GM12878 (cell line): ENCODE results near the gene OSBPL3.

Source experiments
- CEBPB ChIP-seq, 2 experiments: fragments of 150-350 bp in 1 of 2; IDR thresholded peaks; 2 replicates each; pipeline ENCODE4 v1.6.1; 2012 to 2014; ENCODE audit warnings: low read depth in 2 of 2, low read length in 2 of 2, borderline replicate concordance in 1 of 2, inconsistent platforms in 1 of 2
- CREB1 ChIP-seq: IDR thresholded peaks from 2 replicates; pipeline ENCODE4 v1.6.1; 2012; ENCODE audit warnings: low read depth, mild to moderate bottlenecking, inconsistent platforms
- CTCF ChIP-seq, 3 experiments: IDR thresholded peaks in 2 of 3; conservative IDR thresholded peaks in 1 of 3; 2 replicates each; pipeline ENCODE4 v1.5.1; 2011; ENCODE audit warnings: low read depth in 3 of 3, low read length in 3 of 3, mild to moderate bottlenecking in 3 of 3, control low read depth in 2 of 3, moderate library complexity in 2 of 3, inconsistent platforms in 1 of 3, mixed read lengths in 1 of 3; ENCODE audit not compliant: control insufficient read depth in 2 of 3, insufficient read depth in 1 of 3; ENCODE audit errors: extremely low read depth in 1 of 3
- EP300 ChIP-seq, 2 experiments: fragments of 150-350 bp in 1 of 2; IDR thresholded peaks; 2 replicates each; pipeline ENCODE4 v1.6.1; 2011 to 2012; ENCODE audit warnings: low read depth in 2 of 2, low read length in 2 of 2, borderline replicate concordance in 1 of 2, improper control_type of control experiment in 1 of 2, inconsistent platforms in 1 of 2; ENCODE audit not compliant: control insufficient read depth in 1 of 2
- ETV6 ChIP-seq, 2 experiments: fragments of 450-650 bp in 1 of 2; IDR thresholded peaks in 1 of 2; conservative IDR thresholded peaks in 1 of 2; 2 replicates each; pipeline ENCODE4 v1.6.1; 2014; ENCODE audit warnings: antibody characterized with exemption in 1 of 2, borderline replicate concordance in 1 of 2, low read depth in 1 of 2, mild to moderate bottlenecking in 1 of 2, moderate library complexity in 1 of 2
- MTA3 ChIP-seq: IDR thresholded peaks from 2 replicates; pipeline ENCODE4 v1.6.1; 2012; ENCODE audit warnings: low read length, inconsistent platforms, borderline replicate concordance
- NR2C2 ChIP-seq: IDR thresholded peaks from 2 replicates; pipeline ENCODE4 v1.6.1; 2011; ENCODE audit warnings: borderline replicate concordance, low read depth; ENCODE audit not compliant: control insufficient read depth, insufficient read length
- RAD21 ChIP-seq: IDR thresholded peaks from 2 replicates; pipeline ENCODE4 v1.6.1; 2011; ENCODE audit warnings: mild to moderate bottlenecking, low read depth, low read length, moderate library complexity; ENCODE audit not compliant: insufficient read depth
- RCOR1 ChIP-seq: conservative IDR thresholded peaks from 2 replicates; pipeline ENCODE4 v1.6.1; 2012; ENCODE audit warnings: low read depth, low read length, improper control_type of control experiment
- TCF7 ChIP-seq: IDR thresholded peaks from 2 replicates; pipeline ENCODE4 v1.6.1; 2014; ENCODE audit warnings: antibody characterized with exemption, borderline replicate concordance

- no peak for TF ChIP-seq CTCF (IDR thresholded peaks at IDR 0.05 in 2 of 3, conservative IDR thresholded peaks at IDR 0.05 in 1 of 3; ENCODE audit: control insufficient read depth in 2 of 3, extremely low read depth in 1 of 3, insufficient read depth in 1 of 3, low read depth in 3 of 3, low read length in 3 of 3)
- no peak for TF ChIP-seq CEBPB (IDR thresholded peaks at IDR 0.05; ENCODE audit: borderline replicate concordance in 1 of 2, low read depth in 2 of 2, low read length in 2 of 2)
- TF ChIP-seq CREB1, result no peak
- no peak for TF ChIP-seq RAD21
- TF ChIP-seq MTA3, result no peak
- no peak for TF ChIP-seq TCF7
- TF ChIP-seq EP300 (IDR thresholded peaks at IDR 0.05; ENCODE audit: borderline replicate concordance in 1 of 2, control insufficient read depth in 1 of 2, low read depth in 2 of 2, low read length in 2 of 2), result no peak
- no peak for TF ChIP-seq RCOR1
- no peak for TF ChIP-seq ETV6 (conservative IDR thresholded peaks at IDR 0.05 in 1 of 2, IDR thresholded peaks at IDR 0.05 in 1 of 2; ENCODE audit: borderline replicate concordance in 1 of 2, low read depth in 1 of 2)
- TF ChIP-seq NR2C2, result no peak
Observed at GRCh38 chr7:24786941-24787340, 193.0 kb downstream of the OSBPL3 start.
